Measurements from ENCODE around the gene MCRIP1. TPM values are rescaled to one million over a fixed set of nuclear protein-coding genes. Genes with fewer than 3 reads are reported as not detected.
A peak's percentile ranks its signal among the peaks of the same experiment; 100 is the strongest.

MCRIP1 gene
- total RNA-seq, 1 donor from 2014 or later = 101 TPM

DNA sequence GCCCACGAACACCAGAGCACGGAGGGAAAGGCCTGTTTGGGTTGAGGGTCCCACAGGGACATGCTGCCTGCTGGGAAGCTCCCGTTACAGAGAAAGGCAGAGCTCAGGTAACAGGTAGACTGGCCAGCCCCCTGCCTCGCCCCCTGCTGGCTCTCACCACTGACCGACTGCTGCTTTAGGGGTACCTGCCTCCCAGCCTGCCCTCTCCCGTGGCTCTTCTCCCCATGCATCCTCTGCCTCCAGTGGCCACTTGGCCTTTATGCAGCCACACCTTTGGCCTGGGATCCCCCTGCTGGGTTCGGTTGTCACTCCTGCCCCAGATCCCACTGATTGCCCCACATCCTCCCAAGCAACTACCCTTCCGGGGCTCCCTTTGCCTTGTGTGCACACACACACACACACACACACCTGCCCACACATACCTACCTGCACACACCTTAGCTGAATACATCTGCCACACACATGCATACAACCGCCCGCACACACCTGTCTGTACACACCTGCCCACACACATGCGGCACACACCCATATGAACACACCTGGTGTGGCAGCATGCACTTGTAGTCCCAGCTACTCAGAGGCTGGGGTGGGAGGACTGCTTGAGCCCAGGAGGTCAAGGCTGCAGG, 7.1 kb downstream of the MCRIP1 start:
- Mint-ChIP-seq H3K27me3 (no peaks in the 10 kb centered on the region), H3K27ac (peak overlapping the region; percentile 6), H3K4me1 (ENCODE audit: unreplicated experiment) (peaks cover 19% of the 10 kb centered on the region), H3K36me3 (no peaks in the 10 kb centered on the region), H3K9me3 (no peaks in the 10 kb centered on the region), H3K4me3 (no peak overlapping the region)
- TF ChIP-seq, protein P1, sequence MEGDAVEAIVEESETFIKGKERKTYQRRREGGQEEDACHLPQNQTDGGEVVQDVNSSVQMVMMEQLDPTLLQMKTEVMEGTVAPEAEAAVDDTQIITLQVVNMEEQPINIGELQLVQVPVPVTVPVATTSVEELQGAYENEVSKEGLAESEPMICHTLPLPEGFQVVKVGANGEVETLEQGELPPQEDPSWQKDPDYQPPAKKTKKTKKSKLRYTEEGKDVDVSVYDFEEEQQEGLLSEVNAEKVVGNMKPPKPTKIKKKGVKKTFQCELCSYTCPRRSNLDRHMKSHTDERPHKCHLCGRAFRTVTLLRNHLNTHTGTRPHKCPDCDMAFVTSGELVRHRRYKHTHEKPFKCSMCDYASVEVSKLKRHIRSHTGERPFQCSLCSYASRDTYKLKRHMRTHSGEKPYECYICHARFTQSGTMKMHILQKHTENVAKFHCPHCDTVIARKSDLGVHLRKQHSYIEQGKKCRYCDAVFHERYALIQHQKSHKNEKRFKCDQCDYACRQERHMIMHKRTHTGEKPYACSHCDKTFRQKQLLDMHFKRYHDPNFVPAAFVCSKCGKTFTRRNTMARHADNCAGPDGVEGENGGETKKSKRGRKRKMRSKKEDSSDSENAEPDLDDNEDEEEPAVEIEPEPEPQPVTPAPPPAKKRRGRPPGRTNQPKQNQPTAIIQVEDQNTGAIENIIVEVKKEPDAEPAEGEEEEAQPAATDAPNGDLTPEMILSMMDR (conservative IDR thresholded peaks at IDR 0.05) = no peak
- DNase-seq (ENCODE audit: extremely low spot score, unreplicated experiment) = no peak

DNA sequence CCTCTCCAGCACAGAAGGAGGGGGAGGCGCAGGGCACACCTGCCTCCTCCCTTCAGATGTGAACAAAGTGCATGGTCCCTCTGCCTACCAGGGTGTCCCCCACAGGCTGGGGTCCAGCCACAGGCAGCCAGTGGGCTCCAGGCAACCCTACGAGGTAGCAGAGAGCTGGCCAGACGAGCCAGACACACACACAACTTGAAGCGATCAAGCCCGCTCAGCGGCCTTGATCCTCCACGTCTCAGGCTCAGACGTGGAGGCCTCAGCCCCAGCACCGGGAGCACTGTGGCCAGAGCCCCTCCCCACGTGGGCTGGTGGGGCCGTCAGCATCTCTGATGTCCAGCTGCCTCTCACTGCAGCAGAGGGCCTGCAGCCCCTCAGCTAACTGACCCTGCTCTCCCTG, 8.5 kb downstream of the MCRIP1 start:
- Mint-ChIP-seq H3K36me3 (no peaks in the 10 kb centered on the region), H3K9me3 (no peaks in the 10 kb centered on the region), H3K27me3 (no peaks in the 10 kb centered on the region), H3K27ac (no peak overlapping the region), H3K4me3 (no peak overlapping the region), H3K4me1 (ENCODE audit: unreplicated experiment) (peaks cover 15% of the 10 kb centered on the region)
- no peak for DNase-seq (ENCODE audit: extremely low spot score, unreplicated experiment)
- TF ChIP-seq, protein P1 (conservative IDR thresholded peaks at IDR 0.05) = no peak

DNA sequence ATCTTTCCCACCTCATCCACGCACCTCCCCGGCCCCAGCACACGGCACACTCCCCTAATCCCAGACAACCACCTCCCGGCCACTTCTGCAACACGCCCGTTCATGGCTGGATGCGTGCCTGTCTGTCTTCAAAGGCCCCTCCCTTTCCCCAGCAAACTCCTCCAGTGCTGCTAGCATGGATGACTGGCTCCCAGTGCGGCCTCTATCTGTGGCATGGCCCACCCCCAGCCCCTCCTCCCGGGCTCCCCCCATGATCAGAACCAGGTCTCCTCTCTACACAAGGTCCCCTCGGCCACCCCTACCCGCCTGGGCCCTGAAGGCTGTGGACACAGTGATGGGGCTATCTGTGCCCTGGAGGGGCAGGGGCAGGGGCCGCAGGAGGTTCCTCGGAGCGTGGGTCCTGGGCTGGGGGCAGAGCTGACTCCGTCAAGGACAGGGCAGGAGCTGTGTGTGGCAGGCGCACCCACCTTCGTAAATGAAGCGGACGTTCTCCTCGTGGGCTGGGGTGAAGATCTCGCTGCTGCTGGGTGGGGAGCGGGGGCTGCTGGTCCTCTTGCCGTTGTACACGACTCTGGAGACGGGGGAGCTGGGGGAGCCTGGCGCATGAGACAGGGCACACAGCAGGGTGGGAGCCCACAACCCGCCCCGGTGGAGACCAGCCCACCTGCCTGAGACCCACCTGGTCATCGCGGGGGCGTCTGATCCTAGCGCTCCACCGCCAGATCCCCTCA, 9.1 kb downstream of the MCRIP1 start:
- no peaks in the 10 kb centered on the region for H3K27me3 Mint-ChIP-seq
- no peak overlapping the region for H3K27ac Mint-ChIP-seq
- no peaks in the 10 kb centered on the region for H3K36me3 Mint-ChIP-seq
- H3K4me3 Mint-ChIP-seq = no peak overlapping the region
- H3K9me3 Mint-ChIP-seq = no peaks in the 10 kb centered on the region
- TF ChIP-seq, protein P1 (conservative IDR thresholded peaks at IDR 0.05) = no peak
- H3K4me1 Mint-ChIP-seq (ENCODE audit: unreplicated experiment) = peaks cover 11% of the 10 kb centered on the region
- DNase-seq (ENCODE audit: extremely low spot score, unreplicated experiment) = no peak

DNA sequence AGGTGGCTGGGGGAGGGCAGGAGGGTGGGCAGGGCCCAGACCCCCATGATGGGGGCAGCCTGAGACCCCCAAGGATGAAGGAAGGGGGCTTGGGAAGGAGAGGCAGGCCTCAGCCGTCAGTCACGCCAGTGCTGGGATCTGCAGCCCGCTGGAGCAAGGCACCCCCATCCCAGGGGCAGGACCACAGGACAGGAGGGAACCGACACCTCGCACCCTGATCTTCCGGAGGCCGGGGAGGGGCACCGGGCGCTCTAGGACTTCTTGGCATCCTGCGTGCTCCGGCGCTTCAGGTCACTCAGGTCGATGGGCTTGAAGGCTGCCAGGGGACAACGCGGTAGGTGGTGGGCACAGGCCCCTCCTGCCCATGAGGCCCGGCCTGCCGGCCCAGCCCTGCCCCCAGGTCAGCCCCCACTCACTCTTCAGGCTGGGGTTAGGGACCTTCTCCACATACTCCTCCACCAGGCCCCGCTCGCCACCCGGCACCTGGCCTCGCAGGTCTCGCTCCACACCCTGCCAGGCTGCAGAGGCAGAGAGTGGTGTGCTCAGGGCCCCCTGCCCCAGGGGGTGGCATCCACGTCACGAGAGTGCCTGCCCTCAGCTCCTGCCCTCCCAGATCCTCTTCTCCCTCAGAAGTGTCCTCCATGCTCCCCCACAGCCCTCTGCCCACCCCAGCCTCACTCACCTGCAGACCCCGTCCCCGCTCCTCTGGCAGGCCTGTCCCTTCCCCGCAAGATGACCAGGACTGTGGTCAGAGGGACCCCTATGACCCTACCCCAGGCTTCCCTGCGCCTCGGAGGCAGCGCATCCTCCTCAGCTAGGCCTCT, 9.9 kb downstream of the MCRIP1 start:
- H3K27me3 Mint-ChIP-seq = no peaks in the 10 kb centered on the region

DNA sequence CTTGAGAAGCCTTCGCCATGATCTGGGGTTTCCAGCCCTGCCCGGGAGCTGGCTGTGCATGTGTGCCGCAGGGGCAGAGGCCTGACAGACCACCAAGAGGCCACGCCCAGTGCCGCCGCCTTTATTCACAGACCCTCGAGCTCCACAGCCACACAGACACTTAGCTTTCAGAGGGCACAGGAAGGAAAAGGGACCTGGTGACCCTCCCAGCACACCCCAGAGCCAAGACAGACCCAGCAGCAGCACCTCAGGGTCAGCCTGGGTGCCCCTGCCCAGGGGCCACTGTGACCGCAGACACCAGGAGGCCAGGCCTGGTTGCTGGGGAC, 10.8 kb downstream of the MCRIP1 start:
- DNase-seq (ENCODE audit: extremely low spot score, unreplicated experiment) = no peak
- H3K27ac Mint-ChIP-seq = no peak overlapping the region
- H3K36me3 Mint-ChIP-seq = no peaks in the 10 kb centered on the region
- no peaks in the 10 kb centered on the region for H3K9me3 Mint-ChIP-seq
- H3K27me3 Mint-ChIP-seq = no peaks in the 10 kb centered on the region
- H3K4me3 Mint-ChIP-seq = no peak overlapping the region
- H3K4me1 Mint-ChIP-seq (ENCODE audit: unreplicated experiment) = peaks cover 13% of the 10 kb centered on the region
- TF ChIP-seq, protein P1 (conservative IDR thresholded peaks at IDR 0.05) = no peak

More for the DNA sequence above, 9.9 kb downstream of the MCRIP1 start:
- H3K4me3 Mint-ChIP-seq = no peak overlapping the region
- DNase-seq (ENCODE audit: extremely low spot score, unreplicated experiment) = no peak
- H3K9me3 Mint-ChIP-seq = no peaks in the 10 kb centered on the region
- TF ChIP-seq, protein P1 (conservative IDR thresholded peaks at IDR 0.05) = no peak
- H3K4me1 Mint-ChIP-seq (ENCODE audit: unreplicated experiment) = peaks cover 7% of the 10 kb centered on the region
- H3K36me3 Mint-ChIP-seq = no peaks in the 10 kb centered on the region
- H3K27ac Mint-ChIP-seq = no peak overlapping the region

All from type B pancreatic cell (in vitro differentiated cells).